CD4-positive, alpha-beta T cell treated with Interleukin-15 for 1 hour (primary cell): Measurements from ENCODE around the gene MTIF3.
"Not testable (repeated sequence)": the region's sequence is repeated elsewhere in the genome, so short reads cannot be mapped to it uniquely, and the experiment has no call there.

ENCODE experiments used
- DNase-seq: peaks from one replicate; pipeline ENCODE4 v3.0.0-alpha.2; 2020

The MTIF3 gene

GRCh38 chr13:27408074-27408473 lies 42.3 kb downstream of the MTIF3 start:
- no peak for DNase-seq

GRCh38 chr13:27406178-27406939 lies 44.0 kb downstream of the MTIF3 start:
- peak; percentile 36 for DNase-seq

- DNase-seq, result no peak
These were observed 44.7 kb downstream of the MTIF3 start for GRCh38 chr13:27405546-27406134.

DNA sequence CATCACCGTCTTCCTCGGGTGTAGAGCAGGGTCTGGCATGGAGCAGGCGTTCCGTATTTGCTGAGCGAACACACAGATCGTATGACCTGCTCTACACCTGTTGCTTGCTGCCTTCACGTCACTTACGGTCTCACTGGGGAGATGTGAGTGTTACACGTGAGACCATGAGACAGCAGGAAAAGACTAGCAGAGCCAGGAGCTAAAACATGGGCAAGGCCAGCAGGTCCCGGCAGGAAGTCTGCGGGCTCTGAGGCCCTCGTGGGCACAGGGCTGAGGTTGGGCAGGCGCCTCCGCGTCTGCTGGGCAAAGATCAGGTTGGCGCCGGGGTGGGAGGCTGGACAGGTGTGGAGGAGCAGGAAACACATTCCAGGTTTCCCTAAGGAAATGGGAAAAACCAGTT lies 45.7 kb downstream of the MTIF3 start:
- DNase-seq, result no peak

GRCh38 chr13:27403727-27404385 lies 46.5 kb downstream of the MTIF3 start:
- DNase-seq, result no peak

GRCh38 chr13:27403203-27403678 lies 47.1 kb downstream of the MTIF3 start:
- no peak for DNase-seq

DNA sequence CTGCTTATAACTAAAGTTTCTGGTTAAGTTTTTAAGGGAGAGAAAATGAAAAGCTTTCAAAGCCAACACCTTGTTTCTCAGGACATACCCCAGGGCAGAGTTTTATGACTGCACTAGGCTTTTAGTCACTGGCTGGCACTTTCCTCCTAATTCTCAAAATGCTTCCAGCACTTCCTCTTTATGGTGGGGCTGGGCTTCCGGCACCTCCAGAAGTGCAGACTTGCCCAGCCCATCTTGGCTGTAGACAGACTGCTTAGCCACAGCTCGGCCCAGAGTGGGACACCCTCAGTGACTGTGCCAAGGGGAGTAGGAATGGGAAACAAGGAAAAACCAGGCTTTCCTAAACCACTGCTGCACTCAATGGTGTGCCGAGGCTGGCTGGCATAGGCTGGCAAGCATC lies 49.2 kb downstream of the MTIF3 start:
- DNase-seq, result peak; percentile 54

- DNase-seq, result not testable (repeated sequence)
These were observed 50.0 kb downstream of the MTIF3 start for GRCh38 chr13:27400405-27400804.

- no peak for DNase-seq
These were observed 52.0 kb downstream of the MTIF3 start for GRCh38 chr13:27398360-27398759.

DNA sequence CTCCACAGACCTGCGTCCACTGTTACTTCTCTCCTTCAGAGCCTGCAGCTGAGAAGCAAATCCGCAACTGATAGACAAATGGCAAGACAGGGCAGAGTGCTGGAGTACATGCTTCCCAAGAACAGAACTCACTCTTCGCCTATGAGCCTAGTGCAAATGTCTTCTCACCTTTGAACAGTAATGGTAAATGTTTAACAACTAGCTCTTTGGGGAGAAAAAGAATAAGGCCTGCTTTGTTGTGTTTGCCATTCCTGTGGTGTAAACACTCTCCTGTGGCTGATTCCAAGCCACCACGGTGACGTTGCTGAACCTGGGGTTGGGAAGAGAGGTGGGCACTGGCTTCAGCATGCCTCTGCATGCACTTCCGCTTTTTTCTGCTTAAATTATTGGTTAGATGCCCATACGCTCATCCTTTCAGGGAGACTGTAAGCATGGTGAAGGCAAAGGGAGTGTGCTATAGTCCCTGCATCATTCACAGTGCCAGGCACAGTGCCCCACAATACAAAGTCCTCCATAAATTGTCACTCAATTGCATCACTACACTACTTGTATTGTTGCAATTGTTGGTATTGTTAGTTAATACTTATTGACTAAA lies 54.0 kb downstream of the MTIF3 start:
- no peak for DNase-seq

DNA sequence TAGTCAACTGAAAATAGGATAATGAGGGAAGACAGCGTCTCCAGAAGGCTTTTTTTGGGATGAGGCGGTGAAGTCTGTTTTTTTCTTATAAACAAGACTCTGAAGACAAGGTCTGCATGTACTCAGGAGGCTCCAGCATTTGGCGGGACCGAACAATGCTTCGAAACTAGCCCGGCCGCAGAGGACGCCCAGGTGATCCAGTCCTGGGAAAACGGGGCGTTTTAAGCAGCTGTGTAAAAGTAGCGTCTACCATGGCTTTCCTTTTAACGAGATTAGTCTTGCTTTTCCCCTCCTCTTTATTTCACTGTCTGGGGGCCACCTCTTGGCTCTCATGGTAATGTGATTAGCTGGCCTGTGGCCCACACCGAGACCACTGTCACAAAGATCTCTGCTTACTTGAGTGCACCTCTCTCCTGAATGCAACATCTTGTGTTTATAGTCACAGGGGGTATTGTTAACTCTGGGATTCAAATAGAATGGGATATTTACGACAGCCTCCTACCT lies 55.3 kb downstream of the MTIF3 start:
- no peak for DNase-seq

- no peak for DNase-seq
These were observed 57.3 kb downstream of the MTIF3 start for GRCh38 chr13:27393101-27393500.

DNA sequence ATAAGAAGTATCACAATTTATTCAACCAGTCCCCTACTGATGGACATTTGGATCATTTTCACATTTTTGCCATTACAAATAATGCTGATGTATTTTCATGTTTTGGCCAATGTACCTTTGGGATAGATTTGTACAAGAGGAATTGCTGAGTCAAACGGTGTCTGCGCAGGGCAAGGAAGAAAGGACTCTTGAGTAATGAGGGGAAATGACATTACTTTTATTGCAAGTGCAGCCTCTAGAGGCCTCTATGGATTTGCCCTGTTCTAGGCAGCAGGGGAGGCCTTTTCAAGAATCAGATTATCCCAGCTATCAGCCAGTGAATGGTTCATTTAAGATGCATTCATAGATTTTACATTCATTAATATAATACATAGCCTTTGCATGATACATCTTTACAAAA lies 58.9 kb downstream of the MTIF3 start:
- no peak for DNase-seq

DNA sequence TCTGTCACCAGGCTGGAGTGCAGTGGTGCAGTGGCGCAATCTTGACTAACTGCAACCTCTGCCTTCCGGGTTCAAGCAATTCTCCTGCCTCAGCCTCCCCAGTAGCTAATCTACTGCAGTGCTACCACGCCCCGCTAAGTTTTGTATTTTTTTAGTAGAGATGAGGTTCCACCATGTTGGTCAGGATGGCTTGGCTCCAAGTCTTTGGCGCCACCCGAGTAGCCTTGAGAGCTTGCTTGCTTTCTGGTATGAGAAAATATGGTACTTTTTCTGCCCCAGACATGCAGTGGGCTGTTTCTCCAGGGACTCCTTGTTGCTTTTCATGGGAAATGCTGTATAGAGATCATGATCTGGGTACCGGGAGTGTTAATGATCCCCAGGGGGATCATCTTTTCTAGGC lies 60.5 kb downstream of the MTIF3 start:
- DNase-seq, result no peak

GRCh38 chr13:27388241-27388640 lies 62.1 kb downstream of the MTIF3 start:
- no peak for DNase-seq
